DOHH2 (cell line): ENCODE results near the gene ACSBG1.

Experiments used
- EZH2phosphoT487 ChIP-seq: fragments of 200-600 bp; sonication (generic); IDR thresholded peaks from 2 replicates; pipeline ENCODE4 v1.6.1; 2017; ENCODE audit warnings: borderline replicate concordance, mild to moderate bottlenecking, antibody characterized with exemption, low read length, moderate library complexity, mixed read lengths
- TF ChIP-seq, protein P1 (sequence below): fragments of 200-600 bp; sonication (generic); IDR thresholded peaks from one replicate; pipeline ENCODE4 v1.5.1; 2014; ENCODE audit warnings: antibody characterized with exemption, mild to moderate bottlenecking, low read depth, low read length; ENCODE audit not compliant: poor library complexity, severe bottlenecking

DNA sequence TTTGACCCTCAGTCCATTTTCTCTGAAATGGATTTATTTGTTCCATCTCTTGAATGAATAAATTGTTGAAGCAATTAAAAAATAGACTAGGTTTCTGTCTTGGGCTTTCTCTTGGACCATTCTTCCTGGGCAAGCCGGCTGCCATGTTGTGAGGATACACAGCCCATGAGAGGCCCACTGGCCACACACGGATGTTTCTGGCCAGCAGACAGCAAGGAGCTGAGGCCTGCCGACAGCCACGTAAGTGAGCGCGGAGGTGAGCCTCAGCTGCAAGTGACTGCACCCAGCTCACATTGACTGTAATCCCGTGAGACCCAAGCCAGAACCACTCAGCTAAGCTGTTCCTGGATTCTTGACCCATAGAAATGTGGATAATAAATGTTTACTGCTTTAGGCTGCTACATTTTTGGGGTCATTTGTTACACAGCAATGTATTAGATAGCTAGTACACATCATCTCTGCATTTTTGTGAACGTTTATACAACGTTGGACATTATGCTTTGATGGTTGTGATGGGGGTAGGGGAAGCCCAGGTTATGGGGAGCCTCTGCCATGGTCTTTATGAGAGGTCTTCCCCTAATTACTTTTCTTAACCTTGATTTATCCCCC lies 62.4 kb downstream of the ACSBG1 start:
- TF ChIP-seq, protein P1, sequence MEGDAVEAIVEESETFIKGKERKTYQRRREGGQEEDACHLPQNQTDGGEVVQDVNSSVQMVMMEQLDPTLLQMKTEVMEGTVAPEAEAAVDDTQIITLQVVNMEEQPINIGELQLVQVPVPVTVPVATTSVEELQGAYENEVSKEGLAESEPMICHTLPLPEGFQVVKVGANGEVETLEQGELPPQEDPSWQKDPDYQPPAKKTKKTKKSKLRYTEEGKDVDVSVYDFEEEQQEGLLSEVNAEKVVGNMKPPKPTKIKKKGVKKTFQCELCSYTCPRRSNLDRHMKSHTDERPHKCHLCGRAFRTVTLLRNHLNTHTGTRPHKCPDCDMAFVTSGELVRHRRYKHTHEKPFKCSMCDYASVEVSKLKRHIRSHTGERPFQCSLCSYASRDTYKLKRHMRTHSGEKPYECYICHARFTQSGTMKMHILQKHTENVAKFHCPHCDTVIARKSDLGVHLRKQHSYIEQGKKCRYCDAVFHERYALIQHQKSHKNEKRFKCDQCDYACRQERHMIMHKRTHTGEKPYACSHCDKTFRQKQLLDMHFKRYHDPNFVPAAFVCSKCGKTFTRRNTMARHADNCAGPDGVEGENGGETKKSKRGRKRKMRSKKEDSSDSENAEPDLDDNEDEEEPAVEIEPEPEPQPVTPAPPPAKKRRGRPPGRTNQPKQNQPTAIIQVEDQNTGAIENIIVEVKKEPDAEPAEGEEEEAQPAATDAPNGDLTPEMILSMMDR, result no peak
- TF ChIP-seq EZH2phosphoT487, result no peak
